Activated CD8-positive, alpha-beta memory T cell treated with anti-CD3 and anti-CD28 coated beads for 48 hours (primary cell): ENCODE measurements around the gene HOXA5.

Experiments
- DNase-seq, 3 experiments: peaks; one replicate each; pipeline ENCODE4 v3.0.0-alpha.2; 2020; ENCODE audit warnings: low read depth in 2 of 3, low spot score in 2 of 3

HOXA5 gene

DNA sequence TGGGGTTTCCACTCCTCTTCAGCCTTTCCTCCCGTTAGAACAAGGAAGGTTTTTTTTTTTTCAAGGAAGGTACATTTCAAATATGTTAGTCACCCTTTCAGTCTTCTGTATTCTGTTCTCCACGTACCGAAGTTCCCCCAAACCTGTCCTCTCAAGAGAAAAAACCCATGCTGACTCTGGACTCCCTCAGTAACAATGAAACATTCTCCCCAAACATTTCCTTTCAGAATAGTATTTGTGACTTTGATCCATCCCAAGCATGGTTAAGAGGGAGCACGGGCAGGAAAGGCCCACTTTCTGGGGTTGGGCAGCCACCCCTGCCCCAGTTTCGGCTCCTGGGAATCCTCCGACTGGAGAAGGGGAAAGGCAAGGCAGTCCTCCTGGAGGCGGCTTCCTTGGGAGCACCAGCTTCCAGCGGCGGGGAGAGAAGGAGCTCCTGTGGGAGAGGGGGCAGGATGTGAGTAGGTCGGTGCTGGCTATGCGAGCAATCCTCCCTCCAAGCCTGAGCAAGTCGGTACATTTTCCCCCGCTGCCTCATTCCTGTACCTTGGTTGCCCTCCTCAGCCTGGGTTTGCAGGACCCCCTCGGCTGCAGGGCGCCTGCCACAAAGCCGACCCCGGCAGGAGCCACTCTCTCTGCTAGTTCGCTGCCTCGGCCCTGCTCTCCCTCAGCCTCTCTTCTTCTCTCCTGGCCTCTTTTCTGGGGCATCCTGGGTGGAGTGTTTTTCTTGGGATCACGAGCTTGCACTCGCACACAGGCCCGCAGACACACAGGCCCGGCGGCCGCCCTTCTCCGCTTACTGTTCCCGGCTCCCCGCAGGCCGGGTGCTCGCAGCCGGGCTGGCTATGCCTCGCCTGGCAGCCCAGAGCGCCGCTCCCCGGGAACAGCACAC, 45.5 kb downstream of the HOXA5 start:
- DNase-seq: no peak

DNA sequence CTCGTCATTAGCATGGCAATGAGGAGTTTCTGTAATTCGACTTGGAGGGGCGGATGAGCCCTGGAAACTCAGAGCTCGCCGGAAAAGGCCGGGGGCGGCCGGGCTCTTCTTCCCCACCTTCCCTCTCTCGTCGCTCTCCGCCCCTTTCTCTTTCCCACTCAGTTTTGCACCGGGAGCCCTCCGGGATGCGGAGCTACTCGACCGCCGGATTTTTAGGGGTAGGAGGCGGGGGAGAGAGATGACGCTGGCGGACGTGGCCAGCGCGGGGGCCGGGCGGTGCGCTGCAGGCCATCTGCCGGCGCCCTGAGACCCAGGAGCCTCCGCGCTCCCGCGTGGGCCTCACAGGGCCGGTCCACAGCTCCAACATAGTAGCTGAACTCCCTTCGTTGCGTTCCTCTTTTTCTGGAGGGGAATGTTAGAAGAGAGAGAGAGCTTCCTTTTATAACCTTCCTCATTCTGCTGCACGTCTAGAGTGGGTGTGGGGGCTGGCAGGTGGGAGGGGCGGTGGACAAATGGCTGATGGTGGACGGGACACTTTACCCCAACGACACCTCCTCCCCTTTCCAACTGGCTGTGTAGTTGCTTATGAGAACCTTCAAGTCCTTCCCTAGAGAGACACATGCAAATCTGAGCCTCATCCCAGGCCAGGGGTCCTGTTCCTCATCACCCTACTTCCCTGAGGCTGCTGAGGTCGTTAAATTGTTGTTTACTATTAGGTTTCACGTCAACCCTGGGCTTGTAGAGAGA, 46.5 kb downstream of the HOXA5 start:
- DNase-seq: no peak

DNA sequence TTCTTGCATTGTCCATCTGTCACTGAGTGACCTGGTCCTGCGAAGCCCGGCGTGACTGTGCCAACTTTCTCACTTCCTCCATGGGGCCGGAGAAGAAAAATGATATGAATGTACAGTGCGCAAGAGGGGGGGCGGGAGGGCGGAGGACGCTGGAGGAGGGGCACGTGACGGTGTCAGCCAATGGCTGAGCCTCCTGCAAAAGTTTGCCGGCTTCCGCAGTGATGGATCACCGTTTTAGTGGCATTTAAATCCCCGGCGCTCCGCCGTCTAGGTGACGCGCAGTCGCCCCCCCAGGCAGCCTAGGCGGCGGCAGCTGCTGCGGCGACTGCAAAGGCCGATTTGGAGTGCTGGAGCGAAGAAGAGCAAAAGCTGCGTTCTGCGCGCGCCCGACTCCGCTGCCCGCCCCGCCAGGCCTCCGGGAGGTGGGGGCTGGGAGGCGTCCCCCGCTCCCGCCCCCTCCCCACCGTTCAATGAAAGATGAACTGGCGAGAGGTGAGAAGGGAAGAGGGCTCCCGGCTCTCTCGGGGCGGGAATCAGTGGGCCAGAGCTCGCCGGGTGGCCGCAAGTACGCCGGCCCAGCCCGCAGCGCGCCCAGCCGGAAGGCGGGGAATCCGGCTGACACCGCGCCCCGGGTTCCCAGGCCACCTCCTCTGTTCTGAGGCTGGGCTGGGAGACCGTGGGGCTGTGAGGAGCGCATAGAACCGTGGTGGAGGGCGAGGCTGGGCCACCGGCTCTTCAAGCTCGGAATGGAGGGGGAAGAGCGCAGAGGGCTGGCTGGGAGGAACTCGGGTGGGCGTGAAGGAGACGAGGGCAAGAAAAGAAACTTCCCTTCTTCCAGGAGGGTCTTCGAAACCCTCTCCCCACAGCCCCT, 47.3 kb downstream of the HOXA5 start, which contains the start of gene HOXA1:
HOXA1 (minus strand) TSS at position 104 of the 871 bp plus-strand sequence; CDS start at position 16, 88 bp downstream.
- DNase-seq: peak; percentile 34 to 40 (median 39)

DNA sequence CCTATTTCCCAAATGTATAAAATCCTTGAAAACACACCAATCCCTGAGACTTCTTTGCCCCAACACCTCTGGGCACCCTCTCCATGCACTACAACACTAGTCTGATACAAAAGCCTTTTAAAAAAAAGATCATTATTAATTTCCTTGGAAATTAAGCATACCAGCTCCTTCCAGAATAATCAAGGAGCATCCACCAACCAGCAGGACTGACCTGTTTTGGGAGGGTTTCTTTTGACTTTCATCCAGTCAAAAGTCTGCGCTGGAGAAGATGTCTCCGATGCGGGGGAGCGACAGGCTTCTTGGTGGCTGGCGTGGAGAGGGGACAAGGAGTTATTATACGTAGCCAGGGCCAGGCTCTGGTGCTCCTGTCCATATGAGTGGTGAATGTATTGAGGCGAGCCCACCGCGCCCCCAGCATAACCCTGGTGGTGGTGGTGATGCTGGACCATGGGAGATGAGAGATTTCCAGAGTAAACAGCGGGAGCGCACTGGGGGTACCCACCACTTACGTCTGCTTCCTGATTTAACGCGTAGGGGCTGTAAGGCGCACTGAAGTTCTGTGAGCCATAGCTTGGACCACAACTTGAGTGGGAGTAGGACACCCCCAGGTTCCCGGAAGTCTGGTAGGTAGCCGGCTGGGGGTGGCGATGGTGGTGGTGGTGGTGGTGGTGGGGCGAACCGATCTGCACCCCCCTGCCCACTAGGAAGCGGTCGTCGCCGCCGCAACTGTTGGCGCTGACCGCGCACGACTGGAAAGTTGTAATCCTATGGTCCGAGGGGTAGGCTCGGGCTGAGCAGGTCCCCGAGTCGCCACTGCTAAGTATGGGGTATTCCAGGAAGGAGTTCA, 48.2 kb downstream of the HOXA5 start:
- DNase-seq: no peak

DNA sequence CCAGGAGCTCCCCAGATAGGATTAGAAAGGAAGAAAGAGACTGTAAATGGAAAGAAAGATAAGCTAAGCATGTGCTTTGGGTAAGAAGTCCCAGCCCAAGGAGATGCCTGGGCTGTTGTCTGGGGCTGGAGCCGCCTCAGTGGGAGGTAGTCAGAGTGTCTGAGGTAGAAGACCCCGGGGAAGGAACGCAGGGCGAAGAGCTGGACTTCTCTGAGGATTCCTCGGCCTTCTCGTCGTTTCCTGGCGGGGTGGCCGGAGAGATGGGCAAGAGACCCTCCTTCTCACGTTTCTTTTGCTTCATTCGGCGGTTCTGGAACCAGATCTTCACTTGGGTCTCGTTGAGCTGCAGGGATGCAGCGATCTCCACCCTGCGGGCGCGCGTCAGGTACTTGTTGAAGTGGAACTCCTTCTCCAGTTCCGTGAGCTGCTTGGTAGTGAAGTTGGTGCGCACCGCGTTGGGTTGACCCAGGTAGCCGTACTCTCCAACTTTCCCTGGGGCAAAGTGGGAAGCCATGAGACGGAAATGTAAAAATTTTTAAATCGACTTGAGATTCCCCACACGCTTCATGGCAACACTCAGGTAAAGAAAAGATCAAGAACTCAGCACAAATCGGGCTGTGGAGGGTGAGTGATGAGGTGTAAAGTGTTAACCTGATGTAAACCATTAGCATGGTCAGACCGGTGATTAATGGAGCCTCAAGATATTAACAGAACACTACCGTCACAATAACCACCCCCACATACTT, 49.0 kb downstream of the HOXA5 start:
- no peak for DNase-seq

DNA sequence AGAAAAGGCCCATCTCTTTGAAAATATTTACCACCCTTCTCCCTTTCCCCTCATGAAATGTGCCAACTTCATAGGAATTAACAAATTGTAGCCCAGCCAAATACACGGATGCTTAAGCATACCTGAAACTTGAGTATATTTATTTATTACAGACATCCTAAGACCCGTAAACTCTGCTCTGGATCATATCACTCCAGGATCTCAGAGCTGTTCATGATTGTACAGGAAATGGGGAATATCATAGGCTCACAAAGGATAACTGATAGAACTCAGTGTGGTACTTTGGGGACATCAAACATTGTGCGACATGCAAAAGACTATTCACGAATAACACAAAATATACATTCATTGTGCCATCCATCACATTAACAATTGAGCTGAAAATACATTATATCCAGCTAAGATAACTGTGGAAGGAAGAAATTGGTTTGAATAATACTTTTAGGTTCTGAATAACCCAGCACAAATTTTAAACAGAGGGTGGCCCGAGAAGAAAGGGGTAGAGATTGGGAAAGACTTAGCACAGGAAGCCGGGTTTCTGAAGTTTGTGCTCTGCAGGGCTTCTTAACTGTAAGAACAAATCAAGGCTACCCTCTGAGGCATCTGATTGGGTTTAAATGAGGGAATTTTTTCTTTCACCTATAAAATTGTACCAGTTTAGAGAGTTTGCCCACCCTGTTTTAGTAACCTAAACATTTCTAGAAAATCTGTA, 50.1 kb downstream of the HOXA5 start:
- no peak for DNase-seq

DNA sequence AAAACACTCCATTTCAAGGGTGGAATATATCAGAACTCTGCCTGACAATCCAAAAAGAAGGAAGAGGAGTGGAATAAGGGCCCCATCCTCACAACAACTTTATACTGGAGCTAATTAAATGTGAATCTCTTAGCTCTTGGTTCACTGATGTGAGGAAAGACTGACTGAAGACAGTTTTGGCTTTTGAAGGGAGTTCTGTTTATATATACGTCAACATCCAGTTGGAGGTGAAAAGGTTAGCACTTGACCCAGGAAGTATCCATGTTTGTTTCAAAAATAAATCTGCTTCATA, 50.7 kb downstream of the HOXA5 start:
- no peak for DNase-seq

DNA sequence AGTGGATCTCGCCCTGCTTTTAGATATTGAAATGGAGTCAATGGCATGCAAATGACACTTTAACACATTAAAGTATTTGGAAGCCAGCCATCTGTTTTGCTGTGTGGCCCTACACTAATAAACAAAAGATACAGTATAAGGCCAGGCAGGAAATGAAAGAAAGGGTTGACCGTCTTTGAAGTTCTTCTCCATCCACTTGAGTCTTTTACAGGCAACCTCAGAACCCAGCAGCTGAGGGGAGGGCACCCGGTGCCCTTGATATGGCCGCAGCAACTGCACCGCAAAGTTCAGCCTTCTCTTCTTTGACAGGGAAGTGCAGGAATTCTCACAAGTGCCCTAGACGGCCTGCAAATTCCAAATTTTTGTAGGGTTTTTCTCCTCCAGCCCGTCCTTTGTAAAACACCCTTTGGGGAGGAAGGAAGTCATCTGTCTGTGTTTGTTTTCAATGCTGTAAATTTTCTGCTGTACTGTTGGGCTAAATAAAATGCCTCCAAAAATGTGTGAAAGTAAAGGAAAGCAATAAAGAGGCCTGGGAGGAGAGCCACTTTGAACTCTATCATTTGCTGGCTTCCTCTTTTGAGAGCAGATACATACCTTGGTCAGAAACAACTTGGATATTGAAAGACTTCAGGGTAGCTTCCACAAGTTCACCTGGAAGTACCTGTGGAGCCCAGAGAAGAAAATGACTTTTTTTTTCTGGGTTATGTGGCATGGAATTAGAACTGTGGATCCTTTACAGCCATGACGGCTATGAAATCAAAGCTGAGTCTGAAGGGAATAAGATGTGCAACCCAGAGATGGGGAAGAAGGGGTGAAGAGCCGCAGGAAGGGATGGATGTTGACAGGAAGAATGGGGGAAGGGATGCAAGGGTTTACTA, 51.3 kb downstream of the HOXA5 start:
- no peak for DNase-seq

DNA sequence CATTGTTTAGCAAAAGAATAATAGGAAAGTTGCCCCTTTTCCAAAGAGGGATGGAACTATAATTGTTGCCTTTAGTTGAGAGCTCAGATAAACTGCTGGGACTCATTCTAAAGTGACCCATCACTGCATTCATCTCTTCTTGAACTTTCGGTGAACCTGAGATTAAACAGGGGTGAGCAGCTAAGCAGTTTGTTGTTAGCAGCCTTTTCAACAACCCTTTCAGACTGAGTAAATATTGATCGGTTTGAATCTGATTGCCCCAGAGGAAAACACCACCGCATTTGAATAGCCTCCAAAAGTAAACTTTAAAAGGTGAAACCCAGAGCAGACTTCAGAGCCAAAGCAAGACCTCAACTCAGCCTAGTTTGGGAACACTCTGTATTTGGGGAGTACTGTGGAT, 52.4 kb downstream of the HOXA5 start:
- no peak for DNase-seq
